ENCODE data around the gene MFSD11. TPM values are rescaled to one million over a fixed set of nuclear protein-coding genes. Genes with fewer than 3 reads are reported as not detected.

The MFSD11 gene
- total RNA-seq (45.8 and 69.2 TPM in 2 replicates), polyA plus RNA-seq (55.6 and 68.1 TPM in 2 replicates)

DNA sequence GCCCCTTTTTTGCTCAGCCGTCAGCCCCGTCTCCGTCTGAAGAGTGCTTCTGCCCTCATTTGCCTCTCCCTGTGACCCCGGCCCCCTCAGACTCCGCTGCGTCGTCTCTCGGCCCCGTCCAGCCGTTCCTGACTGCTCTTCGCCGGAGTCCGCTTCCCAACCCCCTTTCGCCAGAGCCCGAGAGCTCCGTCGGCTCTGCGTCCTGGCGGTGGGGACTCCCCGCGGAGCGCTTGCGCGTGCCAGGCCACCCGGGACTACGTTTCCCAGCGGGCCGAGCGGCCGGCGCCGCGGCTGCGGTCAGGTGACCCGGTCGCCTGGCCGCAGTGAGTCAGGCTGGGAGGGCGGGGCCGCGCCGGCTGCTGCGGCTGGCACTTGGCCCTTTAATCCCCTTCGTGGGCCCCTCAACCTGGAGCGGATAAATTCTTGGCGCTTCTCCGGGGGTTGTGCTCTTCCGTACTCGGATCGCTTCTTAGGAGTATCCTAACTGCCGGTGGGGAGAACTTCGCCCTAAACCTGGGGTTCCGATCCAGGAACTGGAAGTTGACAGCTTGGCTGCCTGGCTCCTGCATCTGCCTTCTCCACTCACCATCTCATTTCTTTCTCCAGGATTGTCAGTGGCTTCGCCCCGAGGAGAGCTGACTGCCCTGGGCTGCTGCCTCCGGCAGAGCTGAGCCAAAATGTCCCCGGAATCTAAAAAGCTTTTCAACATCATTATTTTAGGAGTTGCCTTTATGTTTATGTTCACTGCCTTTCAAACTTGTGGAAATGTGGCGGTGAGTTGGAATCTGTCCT lies at the start of gene MFSD11:
MFSD11 (plus strand) TSS at position 444 of the 792 bp plus-strand sequence; CDS start at position 678, 234 bp downstream.
- H3K36me3 ChIP-seq = peaks cover 34% of the 10 kb centered on the region
- peak within 1 kb of the TSS; percentile 95 for H3K27ac ChIP-seq
- TF ChIP-seq, protein P1, sequence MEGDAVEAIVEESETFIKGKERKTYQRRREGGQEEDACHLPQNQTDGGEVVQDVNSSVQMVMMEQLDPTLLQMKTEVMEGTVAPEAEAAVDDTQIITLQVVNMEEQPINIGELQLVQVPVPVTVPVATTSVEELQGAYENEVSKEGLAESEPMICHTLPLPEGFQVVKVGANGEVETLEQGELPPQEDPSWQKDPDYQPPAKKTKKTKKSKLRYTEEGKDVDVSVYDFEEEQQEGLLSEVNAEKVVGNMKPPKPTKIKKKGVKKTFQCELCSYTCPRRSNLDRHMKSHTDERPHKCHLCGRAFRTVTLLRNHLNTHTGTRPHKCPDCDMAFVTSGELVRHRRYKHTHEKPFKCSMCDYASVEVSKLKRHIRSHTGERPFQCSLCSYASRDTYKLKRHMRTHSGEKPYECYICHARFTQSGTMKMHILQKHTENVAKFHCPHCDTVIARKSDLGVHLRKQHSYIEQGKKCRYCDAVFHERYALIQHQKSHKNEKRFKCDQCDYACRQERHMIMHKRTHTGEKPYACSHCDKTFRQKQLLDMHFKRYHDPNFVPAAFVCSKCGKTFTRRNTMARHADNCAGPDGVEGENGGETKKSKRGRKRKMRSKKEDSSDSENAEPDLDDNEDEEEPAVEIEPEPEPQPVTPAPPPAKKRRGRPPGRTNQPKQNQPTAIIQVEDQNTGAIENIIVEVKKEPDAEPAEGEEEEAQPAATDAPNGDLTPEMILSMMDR (IDR thresholded peaks at IDR 0.05; ENCODE audit: low read depth, low read length) = no peak
- H3K9me3 ChIP-seq (ENCODE audit: low read depth) = no peaks in the 10 kb centered on the region
- H3K4me3 ChIP-seq = peak within 1 kb of the TSS; percentile 90
- peak; percentile 97 for DNase-seq (ENCODE audit: low read depth in 1 of 2, low spot score in 1 of 2)
- no peaks in the 10 kb centered on the region for H3K27me3 ChIP-seq
- H3K4me1 ChIP-seq (ENCODE audit: low read depth) = peaks cover 26% of the 10 kb centered on the region

DNA sequence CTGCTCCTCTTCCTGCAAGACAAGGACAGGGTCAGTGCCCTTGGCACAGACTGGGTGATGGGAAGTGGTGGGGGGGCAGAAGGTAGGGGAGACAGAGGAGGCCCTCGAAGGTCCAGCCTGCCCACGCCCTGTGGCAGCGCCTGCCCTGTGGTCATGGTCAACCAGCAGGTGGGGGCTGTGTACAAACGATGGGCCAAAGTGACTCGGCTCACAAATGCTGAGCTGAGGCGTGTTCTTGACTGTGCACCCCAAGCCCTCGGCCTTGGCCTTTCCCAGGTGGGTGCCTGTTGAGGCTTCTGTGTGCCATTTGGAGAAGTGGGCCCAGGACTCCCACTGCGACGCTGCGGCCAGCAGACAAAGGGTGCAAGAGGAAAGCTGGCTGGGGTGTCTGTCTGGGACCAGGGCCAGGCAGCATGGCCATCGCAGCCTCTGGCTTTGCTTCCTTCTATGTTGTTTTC lies 49.7 kb upstream of the MFSD11 start:
- H3K36me3 ChIP-seq = no peaks in the 10 kb centered on the region
- no peak overlapping the region for H3K4me3 ChIP-seq
- TF ChIP-seq, protein P1 (IDR thresholded peaks at IDR 0.05; ENCODE audit: low read depth, low read length) = no peak
- H3K27me3 ChIP-seq = no peaks in the 10 kb centered on the region
- peaks cover 20% of the 10 kb centered on the region for H3K4me1 ChIP-seq (ENCODE audit: low read depth)
- no peak for DNase-seq (ENCODE audit: low read depth in 1 of 2, low spot score in 1 of 2)
- H3K9me3 ChIP-seq (ENCODE audit: low read depth) = no peaks in the 10 kb centered on the region
- no peak overlapping the region for H3K27ac ChIP-seq

DNA sequence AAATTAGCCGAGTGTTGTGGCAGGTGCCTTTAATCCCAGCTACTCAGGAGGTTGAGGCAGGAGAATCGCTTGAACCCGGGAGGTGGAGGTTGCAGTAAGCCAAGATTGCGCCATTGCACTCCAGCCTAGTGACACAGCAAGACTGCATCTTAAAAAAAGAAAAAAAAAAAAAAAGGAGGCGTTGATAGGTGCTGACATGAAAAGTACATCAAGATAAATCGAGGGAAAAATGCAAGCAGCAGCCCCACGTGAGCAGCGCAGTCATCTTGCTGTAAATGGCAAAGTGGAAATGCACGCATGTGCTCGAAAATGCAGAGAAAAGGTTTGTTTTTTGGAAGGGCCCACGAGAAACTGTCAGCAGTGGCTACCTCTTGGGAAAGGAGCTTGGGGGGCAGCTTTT lies 48.1 kb upstream of the MFSD11 start:
- TF ChIP-seq, protein P1 (IDR thresholded peaks at IDR 0.05; ENCODE audit: low read depth, low read length) = no peak
- Histone ChIP-seq H3K27me3 (no peaks in the 10 kb centered on the region), H3K27ac (no peak overlapping the region), H3K4me3 (no peak overlapping the region), H3K36me3 (no peaks in the 10 kb centered on the region), H3K4me1 (ENCODE audit: low read depth) (peaks cover 13% of the 10 kb centered on the region), H3K9me3 (ENCODE audit: low read depth) (no peaks in the 10 kb centered on the region)
- DNase-seq (ENCODE audit: low read depth in 1 of 2, low spot score in 1 of 2) = peak in 1 of 2 donors; percentile 78

DNA sequence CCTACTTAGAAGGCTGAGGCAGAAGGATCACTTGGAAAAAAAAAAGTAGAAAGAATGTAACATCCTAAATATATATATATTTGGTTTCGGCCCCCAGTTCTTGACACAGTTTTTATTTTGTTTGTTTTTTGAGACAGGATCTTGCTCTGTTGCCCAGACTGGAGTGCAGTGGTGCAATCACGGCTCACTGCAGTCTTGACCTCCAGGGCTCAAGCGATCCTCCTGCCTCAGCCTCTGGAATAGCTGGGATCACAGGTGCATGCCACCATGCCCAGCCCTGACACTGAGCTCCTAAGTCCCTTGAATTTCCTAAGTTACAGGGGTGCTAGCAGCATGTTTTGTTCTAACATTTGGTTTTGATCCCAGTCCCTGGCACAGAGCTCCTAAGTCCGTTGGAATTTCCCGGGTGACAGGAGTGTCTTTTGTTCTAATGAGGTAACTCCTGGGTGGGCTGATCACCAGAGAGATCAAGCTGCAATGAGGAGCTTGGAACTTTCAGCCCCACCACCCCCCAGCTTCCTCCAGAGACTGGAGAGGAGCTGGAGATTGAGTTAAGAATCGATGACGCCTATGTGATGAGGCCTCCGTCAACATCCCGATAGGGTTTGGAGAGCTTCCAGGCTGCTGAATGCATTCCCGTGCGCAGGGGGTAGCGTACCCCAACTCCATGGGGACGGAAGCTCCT lies 47.2 kb upstream of the MFSD11 start:
- H3K27ac ChIP-seq = peak overlapping the region; percentile 49

More for the DNA sequence above, 47.2 kb upstream of the MFSD11 start:
- Histone ChIP-seq H3K36me3 (no peaks in the 10 kb centered on the region), H3K27me3 (no peaks in the 10 kb centered on the region), H3K9me3 (ENCODE audit: low read depth) (no peaks in the 10 kb centered on the region), H3K4me3 (no peak overlapping the region), H3K4me1 (ENCODE audit: low read depth) (peaks cover 13% of the 10 kb centered on the region)
- DNase-seq (ENCODE audit: low read depth in 1 of 2, low spot score in 1 of 2) = no peak
- TF ChIP-seq, protein P1 (IDR thresholded peaks at IDR 0.05; ENCODE audit: low read depth, low read length) = no peak

All from cardiac muscle cell (in vitro differentiated cells and primary cell).